GDM1 (cell line): ENCODE measurements around the gene KIF3B.
A peak's percentile ranks its signal among the peaks of the same experiment; 100 is the strongest.
"Not testable (repeated sequence)": the region's sequence is repeated elsewhere in the genome, so short reads cannot be mapped to it uniquely, and the experiment has no call there.

Experiments used
- DNase-seq: peaks from one replicate; lab custom pipeline; 2025; lab: John Stamatoyannopoulos, UW

The KIF3B gene

GRCh38 chr20:32330555-32330897, 53.1 kb downstream of the KIF3B start:
- DNase-seq, result no peak

- DNase-seq, result no peak
Measured at GRCh38 chr20:32332614-32333013, 55.2 kb downstream of the KIF3B start.

DNA sequence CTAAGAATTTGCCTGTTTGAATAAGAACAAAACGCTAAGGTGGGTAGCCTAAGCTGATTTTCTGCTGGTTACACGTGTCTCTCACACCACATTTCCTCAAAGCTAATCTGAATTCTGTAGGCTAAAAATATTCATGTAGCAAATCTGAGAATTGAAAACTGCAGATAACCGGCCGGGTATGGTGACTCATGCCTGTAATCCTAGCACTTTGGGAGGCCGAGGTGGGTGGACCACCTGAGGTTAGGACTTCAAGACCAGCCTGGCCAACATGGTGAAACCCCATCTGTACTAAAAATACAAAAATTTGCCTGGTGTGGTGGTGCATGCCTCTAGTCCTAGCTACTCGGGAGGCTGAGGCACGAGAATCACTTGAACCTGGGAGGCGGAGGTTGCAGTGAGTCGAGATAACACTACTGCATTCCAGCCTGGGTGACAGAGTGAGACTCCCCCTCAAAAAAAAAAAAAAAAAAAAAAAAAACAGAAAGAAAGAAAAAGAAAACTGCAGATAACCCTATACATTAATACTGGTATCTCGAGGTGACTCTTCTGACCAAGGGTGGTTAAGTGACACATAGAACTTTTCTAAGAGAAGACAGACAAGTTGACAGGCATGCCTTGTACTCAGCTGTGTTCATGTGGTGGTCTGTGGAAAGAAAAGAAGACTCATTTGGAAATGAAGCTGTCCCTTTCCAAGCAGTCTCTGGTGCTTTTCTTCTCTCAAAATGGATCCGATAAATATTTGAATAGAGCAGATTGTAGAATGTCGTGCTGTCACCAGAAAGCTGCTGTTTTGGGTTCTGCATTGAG, 55.9 kb downstream of the KIF3B start:
- DNase-seq, result no peak

DNA sequence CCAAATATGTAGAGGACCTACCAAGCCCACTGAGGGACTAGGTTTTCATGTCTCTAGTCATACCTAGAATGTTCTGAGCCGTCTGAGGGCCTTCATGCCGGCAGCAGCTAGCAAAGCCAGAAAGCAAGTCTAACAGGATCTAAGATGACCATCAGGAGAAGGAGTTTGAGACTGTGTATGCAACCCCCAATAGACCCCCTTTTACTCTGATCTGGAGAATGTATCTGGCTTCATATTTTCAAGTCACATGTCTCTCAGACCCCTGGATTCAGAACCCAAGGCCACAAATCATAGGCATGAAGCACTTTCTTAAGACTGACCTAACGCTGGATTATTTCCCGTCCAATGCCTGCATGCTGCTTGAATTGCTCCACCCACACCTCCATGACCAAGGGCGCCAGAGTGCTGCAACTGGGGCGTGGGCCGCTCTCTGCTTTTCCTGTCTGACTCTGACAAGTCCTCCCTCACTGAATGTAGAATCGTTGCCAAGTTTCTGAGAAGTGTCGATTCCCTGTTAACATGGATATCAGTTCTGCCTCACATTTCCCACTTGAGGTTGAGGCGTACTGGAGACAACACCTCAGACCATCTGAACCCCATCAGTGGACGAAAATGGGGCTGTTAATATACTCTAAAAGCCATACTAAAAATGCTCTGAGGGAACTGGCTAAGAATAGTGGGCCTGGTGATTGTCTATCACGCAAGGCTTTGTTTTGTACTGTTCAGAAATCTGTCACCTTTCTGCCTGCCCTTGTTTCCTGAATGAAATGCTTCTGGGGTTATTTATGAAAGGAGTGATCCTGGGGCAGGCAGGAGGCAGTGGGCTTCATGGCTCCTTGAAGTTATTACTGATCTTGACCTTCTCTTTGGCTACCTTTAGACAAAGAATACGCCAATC, 56.8 kb downstream of the KIF3B start:
- no peak for DNase-seq

DNA sequence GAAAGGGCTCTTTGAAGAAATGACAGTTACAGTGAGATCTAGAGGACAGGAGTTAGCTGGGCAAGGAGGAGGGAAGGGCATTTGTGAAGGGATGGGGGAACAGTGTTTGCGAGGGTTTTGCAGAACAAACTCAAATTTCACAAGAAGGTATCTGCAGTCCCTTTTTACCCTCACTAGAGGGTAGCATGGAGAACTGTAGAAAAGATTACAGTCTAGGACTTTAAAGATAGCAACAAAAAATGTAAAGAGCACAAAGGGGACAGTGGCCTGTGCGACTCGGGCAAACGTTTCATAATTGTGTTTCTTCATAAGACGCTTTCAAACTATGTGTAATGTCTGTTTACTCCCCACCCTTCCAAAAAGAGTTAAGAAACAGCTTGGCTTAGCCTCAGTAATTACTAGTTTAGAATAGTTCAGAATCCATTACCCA, 59.5 kb downstream of the KIF3B start:
- DNase-seq, result peak; percentile 32

GRCh38 chr20:32337937-32338661, 60.6 kb downstream of the KIF3B start:
- no peak for DNase-seq

- no peak for DNase-seq
Measured at GRCh38 chr20:32338665-32339064, 61.2 kb downstream of the KIF3B start.

GRCh38 chr20:32339116-32339515, 61.7 kb downstream of the KIF3B start:
- no peak for DNase-seq

DNA sequence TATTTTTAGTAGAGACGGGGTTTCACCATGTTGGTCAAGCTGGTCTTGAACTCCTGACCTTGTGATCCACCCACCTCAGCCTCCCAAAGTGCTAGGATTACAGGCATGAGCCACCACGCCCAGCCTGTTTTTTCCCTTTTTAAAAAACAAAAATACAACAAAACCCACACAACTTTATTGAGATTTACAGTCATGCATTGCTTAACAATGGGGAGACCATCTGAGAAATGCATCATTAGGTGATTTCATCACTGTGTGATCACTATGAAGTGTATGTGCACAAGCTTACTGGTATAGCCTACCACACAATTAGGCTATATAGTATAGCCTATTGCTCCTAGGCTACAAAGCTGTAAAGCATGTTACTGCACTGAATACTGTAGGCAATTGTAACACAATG, 63.6 kb downstream of the KIF3B start:
- DNase-seq, result not testable (repeated sequence)

DNA sequence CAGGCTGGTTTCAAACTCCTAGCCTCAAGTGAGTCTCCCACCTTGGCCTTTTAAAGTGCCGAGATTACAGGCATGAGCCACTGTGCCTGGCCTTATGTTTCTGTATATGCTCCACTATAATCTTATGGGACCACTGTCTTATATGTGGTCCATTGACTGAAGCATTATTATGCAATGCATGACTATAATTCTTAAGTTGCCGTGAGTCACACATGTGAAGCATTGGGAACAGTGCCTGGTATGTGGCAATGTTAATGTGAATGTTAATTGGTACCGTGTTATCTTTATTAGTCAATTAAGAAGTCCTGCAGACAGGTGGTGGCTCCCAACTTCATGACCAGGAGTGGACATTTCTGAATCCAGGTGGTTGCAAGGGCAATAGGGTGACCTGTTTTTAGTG, 66.0 kb downstream of the KIF3B start:
- DNase-seq, result no peak

DNA sequence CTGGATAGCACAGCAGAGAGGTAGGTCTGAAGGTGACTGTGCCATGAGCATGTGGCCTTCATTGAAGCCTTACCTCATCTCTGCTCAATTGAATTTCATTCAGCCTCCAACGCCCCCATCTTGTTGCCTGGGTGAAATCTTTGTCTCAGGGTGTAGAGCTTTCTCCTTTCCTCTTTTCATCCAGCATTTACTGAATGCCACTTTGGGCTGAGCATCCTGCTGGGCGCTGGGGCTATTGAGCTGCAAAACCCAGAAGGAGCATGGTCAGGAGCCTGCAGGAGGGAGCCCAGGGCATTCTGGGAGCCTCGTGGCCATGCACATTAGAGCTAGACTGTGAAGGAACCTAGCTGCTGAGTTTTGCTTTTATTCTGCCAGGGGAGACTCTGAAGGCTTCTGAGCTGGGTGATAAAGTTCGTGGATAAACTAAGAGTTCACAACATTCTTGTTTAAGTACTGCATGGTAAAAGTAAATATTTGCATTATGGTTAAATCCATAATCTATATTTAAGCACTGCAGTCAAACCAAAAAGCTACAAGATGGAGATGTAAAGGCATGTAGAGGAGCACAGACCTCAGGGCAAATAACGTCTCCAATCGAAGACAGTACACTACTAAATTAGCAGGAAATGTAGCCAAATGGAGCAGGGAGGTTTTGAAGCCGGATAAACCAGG, 67.5 kb downstream of the KIF3B start:
- no peak for DNase-seq

- DNase-seq, result no peak
Measured at GRCh38 chr20:32348207-32348606, 70.8 kb downstream of the KIF3B start.

- DNase-seq, result no peak
Measured at GRCh38 chr20:32350421-32350820, 73.0 kb downstream of the KIF3B start.

DNA sequence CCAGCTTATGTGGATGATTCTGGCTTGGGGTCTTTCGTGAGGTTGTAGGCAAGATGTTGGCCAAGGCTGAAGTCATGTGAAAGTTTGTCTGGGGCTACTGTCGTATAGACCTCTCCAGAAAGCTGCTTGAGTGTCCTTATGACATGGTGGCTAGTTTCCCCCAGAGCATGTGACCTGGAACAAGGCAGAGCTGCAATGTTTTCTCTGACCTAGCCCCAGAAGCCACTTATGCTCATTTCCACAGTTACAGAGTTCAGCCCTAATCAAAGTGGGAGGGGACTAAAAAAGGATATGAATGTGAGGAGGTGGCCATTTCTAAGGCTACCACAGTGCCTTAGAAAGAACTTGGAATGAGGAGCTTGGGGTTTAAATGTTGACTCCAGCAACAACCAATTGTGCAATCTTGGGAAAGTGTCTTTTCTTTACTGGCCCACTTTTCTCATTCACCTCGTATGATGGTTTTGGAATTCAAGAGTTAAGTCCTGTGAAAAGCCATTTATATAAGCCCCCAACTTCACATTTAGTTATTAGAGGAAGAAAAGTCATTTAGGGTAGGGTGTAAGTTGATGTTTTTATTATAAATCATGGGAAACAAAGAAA, 74.8 kb downstream of the KIF3B start:
- no peak for DNase-seq

DNA sequence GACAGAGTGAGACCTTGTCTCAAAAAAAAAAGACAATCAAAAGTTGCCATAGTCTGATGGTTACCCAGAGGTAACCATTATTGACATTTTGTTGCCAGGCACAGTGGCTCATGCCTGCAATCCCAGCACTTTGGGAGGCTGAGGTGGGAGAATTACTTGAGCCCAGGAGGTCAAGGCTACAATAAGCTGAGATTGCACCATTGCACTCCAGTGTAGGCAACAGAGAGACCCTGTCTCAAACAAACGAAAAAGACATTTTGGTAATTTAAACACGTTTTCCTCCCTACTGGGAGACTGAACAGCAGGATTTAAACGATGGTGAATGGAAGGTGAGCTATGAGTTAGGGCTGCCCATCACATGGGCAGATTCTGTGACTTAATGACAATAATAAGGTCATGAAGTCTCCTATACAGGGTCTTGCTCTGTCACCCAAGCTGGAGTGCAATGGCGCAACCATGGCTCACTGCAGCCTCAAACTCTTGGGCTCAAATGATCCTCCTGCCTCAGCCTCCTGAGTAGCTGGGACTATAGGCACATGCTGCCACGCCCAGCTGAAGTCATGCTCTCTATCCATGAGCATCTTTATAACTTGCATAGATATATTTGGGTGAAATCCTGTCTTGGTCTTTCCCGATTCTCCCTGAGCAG, 76.5 kb downstream of the KIF3B start:
- no peak for DNase-seq

DNA sequence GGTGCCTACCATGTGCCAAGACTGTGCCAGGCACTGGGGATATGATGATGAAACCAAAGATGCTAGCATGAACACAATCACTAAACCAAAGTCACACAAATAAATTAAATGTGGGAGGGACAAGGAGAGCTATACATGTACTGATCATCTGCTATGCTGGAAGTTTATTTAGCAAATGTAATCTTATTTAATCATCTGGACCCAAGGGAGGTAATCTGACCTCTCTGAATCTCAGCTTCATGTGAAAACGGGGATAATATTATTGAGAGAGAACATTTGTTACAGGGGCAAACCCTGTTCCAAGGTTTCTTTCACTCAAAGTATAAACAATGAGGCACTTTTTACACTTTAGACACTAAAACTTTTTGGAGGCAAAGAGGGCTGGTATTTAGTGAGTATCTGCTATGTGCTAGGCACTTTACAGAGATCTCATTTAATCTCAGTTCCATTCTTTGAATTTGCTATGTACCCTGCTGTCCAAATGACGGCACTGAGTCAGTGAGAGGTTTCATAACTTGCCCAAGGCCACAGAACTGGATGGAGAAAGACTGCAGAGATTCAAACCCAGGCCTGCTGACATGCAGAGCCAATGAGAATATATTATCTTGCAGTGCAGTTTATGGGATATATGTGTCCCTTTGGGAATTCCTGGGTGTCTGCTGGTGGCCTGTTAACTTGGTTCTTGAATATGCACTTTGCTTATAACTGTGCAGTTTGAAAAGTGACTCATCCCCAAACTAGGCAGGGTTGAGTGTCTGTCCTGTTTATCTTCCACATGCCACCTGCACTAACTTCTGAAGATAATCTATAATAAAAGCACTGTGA, 77.4 kb downstream of the KIF3B start:
- DNase-seq, result no peak

GRCh38 chr20:32355417-32355841, 78.0 kb downstream of the KIF3B start:
- DNase-seq, result no peak

DNA sequence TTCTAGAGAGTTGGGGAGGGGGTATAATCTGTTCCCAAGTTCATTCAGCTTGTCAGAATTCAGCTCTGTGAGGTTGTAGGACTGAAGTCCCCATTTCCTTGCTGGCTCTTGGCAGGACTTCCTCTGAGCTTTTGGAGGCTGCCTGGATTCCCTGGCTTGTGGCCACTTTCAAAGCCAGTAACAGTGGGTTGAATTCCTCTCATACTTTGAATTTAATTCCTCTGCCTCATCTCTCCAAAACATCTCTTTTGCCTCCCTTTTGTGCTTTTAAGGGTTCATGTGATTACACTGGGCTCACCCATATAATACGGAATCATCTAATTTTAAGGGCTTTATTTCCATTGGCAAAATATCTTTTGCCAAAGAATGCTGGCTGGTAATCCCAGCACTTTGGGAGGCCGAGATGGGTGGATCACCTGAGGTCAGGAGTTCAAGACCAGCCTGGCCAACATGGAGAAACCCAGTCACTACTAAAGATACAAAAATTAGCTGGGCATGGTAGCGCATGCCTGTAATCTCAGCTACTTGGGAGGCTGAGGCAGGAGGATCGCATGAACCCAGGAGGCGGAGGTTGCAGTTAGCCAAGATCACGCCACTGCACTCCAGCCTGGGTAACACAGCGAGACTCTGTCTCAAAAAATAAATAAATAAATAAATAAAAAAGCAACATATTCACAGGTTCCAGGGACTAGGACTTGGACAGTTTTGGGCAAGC, 78.6 kb downstream of the KIF3B start:
- not testable (repeated sequence) for DNase-seq

GRCh38 chr20:32356622-32357374, 79.3 kb downstream of the KIF3B start:
- no peak for DNase-seq
